Measurements from ENCODE around the gene PRG3.
A peak's percentile ranks its signal among the peaks of the same experiment; 100 is the strongest.

The PRG3 gene

GRCh38 chr11:57417056-57417455 lies 36.1 kb upstream of the PRG3 start:
- no peaks in the 10 kb centered on the region for H3K27me3 ChIP-seq (ENCODE audit: insufficient read depth, poor library complexity, severe bottlenecking)
- peaks cover 69% of the 10 kb centered on the region for H3K36me3 ChIP-seq (ENCODE audit: low read depth)
- H3K27ac ChIP-seq (ENCODE audit: poor library complexity, severe bottlenecking): no peak overlapping the region
- H3K9me3 ChIP-seq (ENCODE audit: severe bottlenecking): no peaks in the 10 kb centered on the region
- H3K4me1 ChIP-seq (ENCODE audit: insufficient read depth, poor library complexity, severe bottlenecking): no peaks in the 10 kb centered on the region
- no peak for DNase-seq (ENCODE audit: low spot score)
- no peak for TF ChIP-seq CTCF (IDR thresholded peaks at IDR 0.05; ENCODE audit: poor library complexity, severe bottlenecking)
- ATAC-seq (ENCODE audit: low read depth): no peak
- no peak overlapping the region for H3K4me3 ChIP-seq (ENCODE audit: severe bottlenecking)

DNA sequence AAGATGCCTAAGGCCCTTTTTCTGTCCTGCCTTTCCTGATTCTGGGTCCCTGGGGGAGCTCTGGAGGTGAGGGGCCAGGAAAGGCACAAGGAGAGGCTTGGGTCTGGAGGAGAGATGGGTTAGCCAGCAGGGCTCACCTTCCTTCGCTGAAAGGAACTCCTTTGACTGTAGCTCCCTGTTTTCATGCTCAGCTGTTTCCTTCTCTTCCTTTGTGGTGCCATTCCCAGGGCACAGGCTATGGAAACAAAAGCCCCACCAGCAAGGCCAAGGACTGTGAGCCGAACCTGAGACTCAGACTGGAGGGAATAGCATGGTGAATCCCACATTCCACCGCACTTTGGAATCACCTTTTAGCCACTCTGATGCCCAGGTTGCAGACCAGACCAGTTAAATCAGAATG lies 35.5 kb upstream of the PRG3 start:
- no peak overlapping the region for H3K27ac ChIP-seq (ENCODE audit: poor library complexity, severe bottlenecking)
- DNase-seq (ENCODE audit: low spot score) (no peak), ATAC-seq (ENCODE audit: low read depth) (no peak)
- H3K36me3 ChIP-seq (ENCODE audit: low read depth): peaks cover 70% of the 10 kb centered on the region
- TF ChIP-seq CTCF (IDR thresholded peaks at IDR 0.05; ENCODE audit: poor library complexity, severe bottlenecking): no peak
- H3K27me3 ChIP-seq (ENCODE audit: insufficient read depth, poor library complexity, severe bottlenecking): no peaks in the 10 kb centered on the region
- H3K4me3 ChIP-seq (ENCODE audit: severe bottlenecking): no peak overlapping the region
- no peaks in the 10 kb centered on the region for H3K9me3 ChIP-seq (ENCODE audit: severe bottlenecking)
- no peaks in the 10 kb centered on the region for H3K4me1 ChIP-seq (ENCODE audit: insufficient read depth, poor library complexity, severe bottlenecking)

GRCh38 chr11:57414612-57415212 lies 33.8 kb upstream of the PRG3 start:
- no peak for DNase-seq (ENCODE audit: low spot score)
- Histone ChIP-seq H3K9me3 (ENCODE audit: severe bottlenecking) (no peaks in the 10 kb centered on the region), H3K27me3 (ENCODE audit: insufficient read depth, poor library complexity, severe bottlenecking) (no peaks in the 10 kb centered on the region), H3K4me1 (ENCODE audit: insufficient read depth, poor library complexity, severe bottlenecking) (no peaks in the 10 kb centered on the region), H3K27ac (ENCODE audit: poor library complexity, severe bottlenecking) (no peak overlapping the region), H3K4me3 (ENCODE audit: severe bottlenecking) (no peak overlapping the region), H3K36me3 (ENCODE audit: low read depth) (peaks cover 85% of the 10 kb centered on the region)
- no peak for ATAC-seq (ENCODE audit: low read depth)
- TF ChIP-seq CTCF (IDR thresholded peaks at IDR 0.05; ENCODE audit: poor library complexity, severe bottlenecking): no peak

GRCh38 chr11:57413681-57414080 lies 32.7 kb upstream of the PRG3 start:
- no peaks in the 10 kb centered on the region for H3K27me3 ChIP-seq (ENCODE audit: insufficient read depth, poor library complexity, severe bottlenecking)
- TF ChIP-seq CTCF (IDR thresholded peaks at IDR 0.05; ENCODE audit: poor library complexity, severe bottlenecking): no peak
- no peaks in the 10 kb centered on the region for H3K4me1 ChIP-seq (ENCODE audit: insufficient read depth, poor library complexity, severe bottlenecking)
- H3K9me3 ChIP-seq (ENCODE audit: severe bottlenecking): no peaks in the 10 kb centered on the region
- peaks cover 80% of the 10 kb centered on the region for H3K36me3 ChIP-seq (ENCODE audit: low read depth)
- no peak overlapping the region for H3K4me3 ChIP-seq (ENCODE audit: severe bottlenecking)
- H3K27ac ChIP-seq (ENCODE audit: poor library complexity, severe bottlenecking): no peak overlapping the region
- ATAC-seq (ENCODE audit: low read depth): no peak; the same call in 2 of the 3 replicates
- no peak for DNase-seq (ENCODE audit: low spot score)

GRCh38 chr11:57410287-57410686 lies 29.3 kb upstream of the PRG3 start:
- DNase-seq (ENCODE audit: low spot score) (no peak), ATAC-seq (ENCODE audit: low read depth) (peak; percentile 46; the same call in 2 of the 3 replicates)
- Histone ChIP-seq H3K4me1 (ENCODE audit: insufficient read depth, poor library complexity, severe bottlenecking) (no peaks in the 10 kb centered on the region), H3K9me3 (ENCODE audit: severe bottlenecking) (no peaks in the 10 kb centered on the region), H3K27ac (ENCODE audit: poor library complexity, severe bottlenecking) (no peak overlapping the region), H3K4me3 (ENCODE audit: severe bottlenecking) (no peak overlapping the region), H3K27me3 (ENCODE audit: insufficient read depth, poor library complexity, severe bottlenecking) (no peaks in the 10 kb centered on the region), H3K36me3 (ENCODE audit: low read depth) (peaks cover 69% of the 10 kb centered on the region)
- TF ChIP-seq CTCF (IDR thresholded peaks at IDR 0.05; ENCODE audit: poor library complexity, severe bottlenecking): no peak

Measured in RWPE2 (cell line).